Sigmoid colon (tissue), 7 donors: ENCODE data around the gene CWC15. TPM values are rescaled to one million over a fixed set of nuclear protein-coding genes. Genes with fewer than 3 reads are reported as not detected.
A peak's percentile ranks its signal among the peaks of the same experiment; 100 is the strongest.

ENCODE experiments used
- DNase-seq: peaks from one replicate; pipeline ENCODE4 v3.0.0-alpha.2; 2019
- H3K27ac ChIP-seq, 4 donors: fragments of 200-600 bp; sonication (generic); one replicate each; pipeline ENCODE4 v1.5.1; 2016 to 2019; ENCODE audit warnings: mild to moderate bottlenecking in 1 of 4
- H3K27me3 ChIP-seq, 3 donors: fragments of 200-600 bp; sonication (generic); one replicate each; pipeline ENCODE4 v1.5.1; 2019; ENCODE audit warnings: mild to moderate bottlenecking in 1 of 3
- H3K36me3 ChIP-seq, 4 donors: fragments of 200-600 bp; sonication (generic); one replicate each; pipeline ENCODE4 v1.5.1; 2016 to 2019
- H3K4me1 ChIP-seq, 4 donors: fragments of 200-600 bp; sonication (generic); one replicate each; pipeline ENCODE4 v1.5.1; 2017 to 2019
- H3K4me3 ChIP-seq, 4 donors: fragments of 200-600 bp; sonication (generic); one replicate each; pipeline ENCODE4 v1.5.1; 2017 to 2019; ENCODE audit warnings: mild to moderate bottlenecking in 2 of 4, moderate library complexity in 1 of 4
- H3K9me3 ChIP-seq, 4 donors: fragments of 200-600 bp in 3 of 4; sonication (generic) in 3 of 4; one replicate each; pipeline versions ENCODE4 v1.5.1 to v1.6.1; 2013 to 2019
- CTCF ChIP-seq, 4 experiments: fragments of 450-650 bp in 3 of 4; fragments of 200-600 bp in 1 of 4; IDR thresholded peaks; one replicate each; pipeline ENCODE4 v1.5.1; 2016 to 2019; ENCODE audit warnings: antibody characterized with exemption in 4 of 4, mild to moderate bottlenecking in 3 of 4, moderate library complexity in 2 of 4
- EP300 ChIP-seq, 4 donors: sonication (generic); formaldehyde crosslinking; IDR thresholded peaks; one replicate each; pipeline ENCODE4 v1.6.1; 2017; ENCODE audit warnings: antibody characterized with exemption in 4 of 4
- POLR2A ChIP-seq, 2 donors: fragments of 450-650 bp; IDR thresholded peaks; one replicate each; pipeline ENCODE4 v1.6.1; 2016; ENCODE audit warnings: antibody characterized with exemption in 2 of 2, mild to moderate bottlenecking in 2 of 2, moderate library complexity in 2 of 2
- POLR2AphosphoS5 ChIP-seq, 4 donors: sonication (generic); formaldehyde crosslinking; IDR thresholded peaks; one replicate each; pipeline ENCODE4 v1.6.1; 2017; ENCODE audit warnings: antibody characterized with exemption in 4 of 4
- WGBS, 2 donors: extraction: QIAGEN DNeasy Blood & Tissue Kit; methylation state at CpG; one replicate each; pipeline ENCODE4 v1.1.7; 2013; 5-methylcytosine and 5-hydroxymethylcytosine counted together
- intact Hi-C: fragments of 100-400 bp; cut with DNase I; formaldehyde crosslinking; loops from one replicate; pipeline ENCODE4 v1.15.1; 2023
- polyA plus RNA-seq, 3 donors: library from polyadenylated mRNA; stranded (reverse); fragments of 200-250 nt; gene quantifications; one replicate each; pipeline ENCODE4 v1.2.3, GENCODE V29; 2013
- total RNA-seq, 4 donors: library from RNA; depleted of rRNA; stranded (reverse); fragments of >200 nt; gene quantifications; one replicate each; pipeline ENCODE4 v1.1.0, GENCODE V29; 2016
- donor health status: healthy with polysubstance abuse.
- donor health status: Bipolar disorder and iron deficiency.
- donor health status: healthy.

The CWC15 gene
- total and polyA plus RNA-seq, 7 donors = 39.8 to 69.9 (median 48.3) TPM

GRCh38 chr11:94925422-94926270, 47.7 kb downstream of the CWC15 start:
- no peaks in the 10 kb centered on the region for H3K9me3 ChIP-seq
- no peaks in the 10 kb centered on the region for H3K27me3 ChIP-seq
- TF ChIP-seq POLR2AphosphoS5 (IDR thresholded peaks at IDR 0.05) = no peak
- no peak for TF ChIP-seq EP300 (IDR thresholded peaks at IDR 0.05)
- no peak for TF ChIP-seq CTCF (IDR thresholded peaks at IDR 0.05)
- TF ChIP-seq POLR2A (IDR thresholded peaks at IDR 0.05) = no peak
- peaks cover 0 to 28% (median 20%) of the 10 kb centered on the region in 4 donors for H3K4me1 ChIP-seq
- H3K27ac ChIP-seq = peak overlapping the region; percentile 53 to 78 (median 70)
- H3K36me3 ChIP-seq = no peaks in the 10 kb centered on the region
- WGBS, 2 donors = 44 to 48% methylated on average over 7 of the region's 7 CpGs
- no peak for DNase-seq
- intact Hi-C loops = no loop called here
- no peak overlapping the region for H3K4me3 ChIP-seq

GRCh38 chr11:94924612-94925011, 48.7 kb downstream of the CWC15 start:
- WGBS, 2 donors = 31 to 50% methylated on average over 5 of the region's 5 CpGs

GRCh38 chr11:94924171-94924572, 49.2 kb downstream of the CWC15 start:
- no peak for TF ChIP-seq POLR2AphosphoS5 (IDR thresholded peaks at IDR 0.05)
- no peak for TF ChIP-seq EP300 (IDR thresholded peaks at IDR 0.05)
- TF ChIP-seq CTCF (IDR thresholded peaks at IDR 0.05) = no peak
- no peak for TF ChIP-seq POLR2A (IDR thresholded peaks at IDR 0.05)
- Histone ChIP-seq H3K4me1 (peaks cover 0 to 28% (median 20%) of the 10 kb centered on the region in 4 donors), H3K9me3 (no peaks in the 10 kb centered on the region), H3K36me3 (no peaks in the 10 kb centered on the region), H3K27me3 (no peaks in the 10 kb centered on the region), H3K27ac (no peak overlapping the region), H3K4me3 (no peak overlapping the region)
- WGBS, 2 donors = 55 to 73% methylated on average over 6 of the region's 6 CpGs
- DNase-seq = no peak
- intact Hi-C loops = no loop called here

More at GRCh38 chr11:94924612-94925011, 48.7 kb downstream of the CWC15 start:
- intact Hi-C loops = no loop called here
- Histone ChIP-seq H3K4me3 (no peak overlapping the region), H3K36me3 (no peaks in the 10 kb centered on the region), H3K27me3 (no peaks in the 10 kb centered on the region), H3K9me3 (no peaks in the 10 kb centered on the region), H3K27ac (peak overlapping the region in 2 of 4 donors; percentile 1 to 34), H3K4me1 (peaks cover 0 to 28% (median 20%) of the 10 kb centered on the region in 4 donors)
- DNase-seq = no peak
- no peak for TF ChIP-seq POLR2A (IDR thresholded peaks at IDR 0.05)
- no peak for TF ChIP-seq EP300 (IDR thresholded peaks at IDR 0.05)
- no peak for TF ChIP-seq CTCF (IDR thresholded peaks at IDR 0.05)
- TF ChIP-seq POLR2AphosphoS5 (IDR thresholded peaks at IDR 0.05) = no peak

GRCh38 chr11:94923004-94923334, 50.4 kb downstream of the CWC15 start:
- H3K36me3 ChIP-seq = no peaks in the 10 kb centered on the region
- H3K27me3 ChIP-seq = no peaks in the 10 kb centered on the region
- intact Hi-C loops = no loop called here
- H3K4me3 ChIP-seq = no peak overlapping the region
- no peak for DNase-seq
- no peak for TF ChIP-seq EP300 (IDR thresholded peaks at IDR 0.05)
- no peak for TF ChIP-seq CTCF (IDR thresholded peaks at IDR 0.05)
- TF ChIP-seq POLR2A (IDR thresholded peaks at IDR 0.05) = no peak
- no peak for TF ChIP-seq POLR2AphosphoS5 (IDR thresholded peaks at IDR 0.05)
- H3K27ac ChIP-seq = no peak overlapping the region
- no peaks in the 10 kb centered on the region for H3K9me3 ChIP-seq
- WGBS, 2 donors = 89 to 91% methylated on average over 2 of the region's 2 CpGs
- H3K4me1 ChIP-seq = peaks cover 0 to 20% (median 19%) of the 10 kb centered on the region in 4 donors
